Astrocyte of the hippocampus (primary cell): ENCODE data around the gene MND1.
"Not testable (repeated sequence)": the region's sequence is repeated elsewhere in the genome, so short reads cannot be mapped to it uniquely, and the experiment has no call there.

Experiments
- DNase-seq: peaks from one replicate; pipeline ENCODE4 v3.0.0; 2011; ENCODE audit warnings: low read depth, low spot score

Gene MND1

DNA sequence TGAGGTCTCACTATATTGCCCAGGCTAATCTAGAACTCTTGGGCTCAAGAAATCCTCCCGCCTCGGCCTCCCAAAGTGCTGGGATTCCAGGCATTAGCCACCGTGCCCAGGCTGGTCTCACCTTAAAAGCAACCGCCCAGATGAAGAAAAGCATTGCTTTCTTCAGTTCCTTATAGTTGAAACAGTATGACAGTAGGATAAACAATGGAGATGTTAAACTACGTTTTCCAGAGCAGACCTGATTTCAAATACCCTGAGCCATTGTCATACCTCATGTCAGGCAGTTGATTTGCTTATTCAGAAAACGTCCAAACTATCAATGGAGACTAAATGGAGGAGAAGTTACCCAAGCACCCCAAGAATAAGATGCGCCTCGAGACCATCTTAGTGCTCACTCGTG, 95.3 kb downstream of the MND1 start:
- DNase-seq = no peak

- DNase-seq = no peak
Measured at GRCh38 chr4:153440475-153440874, 96.0 kb downstream of the MND1 start.

DNA sequence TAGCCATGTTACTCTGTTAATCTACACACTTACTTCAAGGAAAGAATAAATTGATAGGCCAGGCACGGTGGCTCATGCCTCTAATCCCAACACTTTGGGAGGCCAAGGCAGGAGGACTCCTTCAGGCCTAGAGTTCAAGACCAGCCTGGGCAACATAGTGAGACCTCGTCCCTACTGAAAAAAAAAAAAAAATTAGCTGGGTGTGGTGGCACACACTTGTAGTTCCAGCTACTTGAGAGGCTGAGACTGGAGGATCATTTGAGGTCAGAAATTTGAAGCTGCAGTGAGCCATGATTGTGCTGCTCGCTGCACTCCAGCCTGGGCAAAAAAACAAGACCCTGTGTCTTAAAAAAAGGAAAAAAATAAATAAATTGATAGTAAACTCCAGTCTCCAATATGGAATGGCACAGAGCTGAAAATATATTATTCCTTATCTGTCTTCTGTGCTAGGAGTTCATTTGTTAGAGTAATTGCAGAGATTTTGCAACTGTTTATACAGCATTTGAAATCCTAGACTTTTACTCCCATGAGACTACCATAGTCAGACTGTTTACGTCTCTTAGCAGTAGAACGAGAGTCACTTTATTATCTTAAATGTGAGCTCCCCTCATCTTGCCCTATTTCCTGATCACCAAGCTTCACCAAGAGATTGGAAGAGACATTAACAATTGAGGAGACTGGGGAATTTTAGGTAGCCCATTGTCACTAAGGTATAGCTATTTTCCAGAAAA, 102.9 kb downstream of the MND1 start:
- DNase-seq = no peak

DNA sequence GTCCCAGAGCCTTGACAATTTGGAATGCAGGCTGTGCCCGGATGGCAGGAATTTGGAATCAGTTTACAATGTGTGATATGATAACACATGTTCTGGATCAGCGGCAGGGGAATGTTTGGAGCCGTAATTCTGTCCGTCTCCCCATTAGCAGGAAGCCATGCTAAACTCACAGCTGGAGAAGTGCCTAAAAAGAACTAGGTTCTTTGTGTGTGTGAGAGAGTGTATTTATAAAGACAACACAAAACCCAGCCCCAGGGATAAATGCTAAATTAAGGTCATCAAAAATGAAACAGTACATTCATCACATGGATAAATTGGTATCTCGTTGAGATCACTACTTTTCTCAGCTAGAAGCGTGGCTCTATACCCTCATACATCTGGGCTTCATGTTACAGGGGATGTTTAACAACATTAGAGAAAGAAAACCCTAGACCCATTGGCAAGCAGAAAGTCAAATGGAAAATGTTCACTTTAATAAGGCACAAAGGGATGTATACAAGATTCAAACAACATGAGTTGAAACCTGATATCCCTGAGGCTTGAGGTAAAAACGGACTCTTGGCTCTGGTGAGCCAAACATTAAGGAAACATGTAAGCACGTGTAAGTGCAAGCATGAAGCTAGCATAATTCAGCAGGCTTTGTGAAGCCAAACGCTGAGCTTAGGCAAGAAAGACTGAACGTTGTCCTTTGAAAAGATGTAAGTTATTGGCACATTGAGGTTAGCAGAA, 103.7 kb downstream of the MND1 start:
- DNase-seq = peak; percentile 36

GRCh38 chr4:153449338-153449737, 104.8 kb downstream of the MND1 start:
- DNase-seq = no peak

DNA sequence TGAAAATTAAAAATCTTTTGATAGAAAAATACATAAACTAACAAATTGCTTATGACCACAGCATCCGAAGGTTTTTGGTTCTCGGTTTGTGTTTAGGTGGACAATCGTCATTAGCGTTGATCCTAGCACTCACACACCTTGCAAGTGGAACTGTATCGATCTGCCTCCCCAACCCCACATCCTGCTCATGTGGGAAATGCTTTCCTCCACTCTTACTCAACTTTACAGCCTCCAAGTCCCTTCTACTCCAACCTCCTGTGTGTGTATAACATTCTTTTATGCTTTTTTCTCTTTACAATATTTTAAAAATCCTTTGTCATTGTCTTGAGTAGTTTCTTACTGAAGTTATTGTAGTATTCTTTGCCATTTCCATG, 106.0 kb downstream of the MND1 start:
- DNase-seq = no peak

DNA sequence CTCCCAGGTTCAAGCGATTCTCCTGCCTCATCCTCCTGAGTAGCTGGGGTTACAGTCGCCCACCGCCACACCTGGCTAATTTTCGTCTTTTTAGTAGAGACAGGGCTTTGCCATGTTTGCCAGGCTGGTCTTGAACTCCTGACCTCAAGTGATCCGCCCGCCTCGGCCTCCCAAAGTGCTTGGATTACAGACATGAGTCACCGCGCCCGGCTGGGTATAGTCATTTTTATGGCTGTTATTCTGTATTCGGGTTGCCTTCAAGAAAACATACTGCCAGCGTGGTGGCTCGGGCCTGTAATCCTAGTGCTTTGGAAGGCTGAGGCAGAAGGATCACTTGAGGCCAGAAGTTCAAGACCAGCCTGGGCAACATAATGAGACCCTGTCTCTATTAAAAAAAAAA, 106.7 kb downstream of the MND1 start:
- not testable (repeated sequence) for DNase-seq

- no peak for DNase-seq
Measured at GRCh38 chr4:153451911-153452657, 107.6 kb downstream of the MND1 start.

DNA sequence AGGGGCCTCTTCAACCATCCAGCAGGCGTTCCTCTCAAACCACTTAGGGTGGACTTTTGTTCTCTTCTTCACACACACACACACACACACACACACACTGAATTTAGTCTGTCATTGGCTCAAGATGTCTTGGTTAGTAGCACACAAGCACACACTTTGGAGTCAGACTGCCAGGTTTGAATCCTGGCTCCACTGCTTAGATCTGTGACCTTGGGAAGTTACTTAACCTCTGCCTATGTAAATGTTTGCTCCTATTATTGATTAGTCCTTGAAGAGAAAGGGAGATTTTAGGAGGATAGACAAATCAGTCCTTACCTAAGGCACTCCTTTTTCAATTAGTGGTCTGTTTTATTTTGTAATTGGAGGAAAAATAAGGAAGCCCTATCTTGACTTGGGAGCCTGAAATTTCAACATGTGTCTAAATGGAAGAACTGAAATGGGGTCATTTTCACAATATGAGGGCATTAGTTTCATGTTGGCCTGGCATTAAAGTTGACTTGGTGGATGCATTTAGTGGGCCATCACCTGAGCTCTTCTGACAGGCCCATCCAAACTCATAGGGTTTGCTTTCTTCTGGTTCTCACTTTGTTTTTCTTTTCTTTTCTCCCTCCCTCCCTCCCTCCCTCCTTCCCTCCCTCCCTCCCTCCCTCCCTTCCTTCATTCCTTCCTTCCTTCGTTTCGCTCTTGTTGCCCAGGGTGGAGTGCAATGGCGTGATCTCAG, 108.3 kb downstream of the MND1 start:
- DNase-seq = no peak

DNA sequence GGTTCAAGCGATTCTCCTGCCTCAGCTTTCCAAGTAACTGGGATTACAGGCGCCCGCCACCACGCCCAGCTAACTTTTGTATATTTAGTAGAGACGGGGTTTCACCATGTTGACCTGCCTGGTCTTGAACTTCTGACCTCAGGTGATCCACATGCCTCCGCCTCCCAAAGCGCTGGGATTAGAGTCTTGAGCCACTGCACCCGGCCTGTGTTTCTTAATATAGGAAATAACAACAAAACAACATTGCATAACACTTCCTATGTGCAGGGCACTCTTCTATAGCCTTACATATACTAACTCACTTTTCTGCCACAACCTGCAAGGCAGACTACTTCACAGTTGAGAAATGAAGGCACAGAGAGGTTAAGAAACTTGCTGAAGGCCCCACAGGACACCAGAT, 108.9 kb downstream of the MND1 start:
- no peak for DNase-seq

DNA sequence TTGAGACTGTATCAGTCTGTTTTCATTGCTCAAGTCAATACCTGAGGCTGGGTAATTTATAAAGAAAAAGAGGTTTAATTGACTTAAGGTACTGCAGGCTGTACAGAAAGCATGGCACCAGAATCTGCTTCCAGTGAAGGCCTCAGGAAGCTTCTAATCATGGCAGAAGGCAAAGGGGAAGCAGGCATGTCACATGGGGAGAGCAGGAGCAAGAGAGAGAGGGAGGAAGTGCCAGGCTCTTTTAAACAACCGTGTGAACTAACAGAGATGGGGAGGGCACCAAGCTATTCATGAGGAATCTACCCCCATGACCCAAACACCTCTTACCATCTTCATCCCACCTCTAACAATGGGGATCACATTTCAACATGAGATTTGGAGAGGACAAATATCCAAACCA, 114.5 kb downstream of the MND1 start:
- no peak for DNase-seq

GRCh38 chr4:153461549-153461948, 117.1 kb downstream of the MND1 start:
- DNase-seq = not testable (repeated sequence)

- DNase-seq = no peak
Measured at GRCh38 chr4:153464068-153464467, 119.6 kb downstream of the MND1 start.
